HepG2 (cell line): Measurements from ENCODE around the gene RASSF4. TPM values are rescaled to one million over a fixed set of nuclear protein-coding genes. Genes with fewer than 3 reads are reported as not detected.
A peak's percentile ranks its signal among the peaks of the same experiment; 100 is the strongest.

Experiments used
- ARNT2 ChIP-seq: sonication (generic); formaldehyde crosslinking; IDR thresholded peaks from 2 replicates; pipeline ENCODE4 v1.8.0; 2022; ENCODE audit warnings: mild to moderate bottlenecking, low read depth, missing genetic modification reagents, moderate library complexity
- HOXA7 ChIP-seq: sonication (generic); formaldehyde crosslinking; IDR thresholded peaks from 2 replicates; pipeline ENCODE4 v1.8.1; 2022; ENCODE audit warnings: mild to moderate bottlenecking, missing genetic modification reagents, moderate library complexity
- LCORL ChIP-seq, 2 experiments: fragments of 450-650 bp in 1 of 2; sonication (generic) in 1 of 2; formaldehyde crosslinking in 1 of 2; IDR thresholded peaks; 2 replicates each; pipeline versions ENCODE4 v1.5.0 to v1.6.1; 2017 to 2020; ENCODE audit warnings: antibody characterized with exemption in 1 of 2, missing genetic modification reagents in 1 of 2
- SIN3B ChIP-seq: fragments of 150-350 bp; IDR thresholded peaks from 2 replicates; pipeline ENCODE4 v1.6.1; 2014; ENCODE audit warnings: low read length
- TBL1XR1 ChIP-seq: fragments of 150-350 bp; IDR thresholded peaks from 2 replicates; pipeline ENCODE4 v1.6.1; 2014; ENCODE audit warnings: borderline replicate concordance, low read length; ENCODE audit not compliant: partially characterized antibody
- TSC22D2 ChIP-seq: sonication (generic); formaldehyde crosslinking; IDR thresholded peaks from 2 replicates; pipeline ENCODE4 v1.5.1; 2020; ENCODE audit warnings: missing genetic modification reagents, mild to moderate bottlenecking, borderline replicate concordance
- ZC3H4 ChIP-seq: sonication (generic); formaldehyde crosslinking; IDR thresholded peaks from 2 replicates; pipeline ENCODE4 v1.4.0; 2020; ENCODE audit warnings: missing genetic modification reagents, borderline replicate concordance
- ZNF205 ChIP-seq: IDR thresholded peaks from 2 replicates; pipeline ENCODE4 v1.6.1; 2018; ENCODE audit warnings: missing biosample characterization, missing genetic modification reagents
- ZZZ3 ChIP-seq: sonication (generic); formaldehyde crosslinking; IDR thresholded peaks from 2 replicates; pipeline ENCODE4 v1.4.0; 2020; ENCODE audit warnings: missing genetic modification reagents, mild to moderate bottlenecking, borderline replicate concordance
- polyA plus RNA-seq, 8 experiments: library from polyadenylated mRNA; depleted of rRNA in 3 of 8; stranded (reverse) in 7 of 8; unstranded in 1 of 8; fragments of >200 nt; fragmentation: Illumina TruSeq in 4 of 8; extraction: Trizol in 4 of 8; gene quantifications; 2 replicates each; pipeline versions ENCODE4 v1.2.1 to v1.2.3, GENCODE V29; 2011 to 2016; ENCODE audit warnings: low read depth in 4 of 8, missing spikeins in 1 of 8, mixed read lengths in 1 of 8; ENCODE audit not compliant: insufficient read depth in 1 of 8
- total RNA-seq, 5 experiments: library from RNA; depleted of rRNA; stranded (reverse); fragments of >200 nt; fragmentation: Illumina TruSeq; extraction: Trizol; gene quantifications; 2 replicates each; pipeline ENCODE4 v1.2.3, GENCODE V29; 2016; ENCODE audit warnings: low read depth in 1 of 5
- TF ChIP-seq, protein P1 (sequence below): sonication (generic); formaldehyde crosslinking; conservative IDR thresholded peaks from 2 replicates; pipeline ENCODE4 v1.8.1; 2023; ENCODE audit warnings: missing genetic modification reagents
- TF ChIP-seq, protein P2 (sequence below): sonication (generic); formaldehyde crosslinking; IDR thresholded peaks from 2 replicates; pipeline ENCODE4 v1.4.0; 2020; ENCODE audit warnings: missing genetic modification reagents, mild to moderate bottlenecking, borderline replicate concordance
- TF ChIP-seq, protein P3 (sequence below): sonication (generic); formaldehyde crosslinking; IDR thresholded peaks from 2 replicates; pipeline ENCODE4 v1.4.0; 2020; ENCODE audit warnings: mild to moderate bottlenecking, missing genetic modification reagents
- TF ChIP-seq, protein P4 (sequence below): sonication (generic); formaldehyde crosslinking; IDR thresholded peaks from 2 replicates; pipeline ENCODE4 v1.4.0; 2020; ENCODE audit warnings: missing genetic modification reagents, borderline replicate concordance
- TF ChIP-seq, protein P5 (sequence below): sonication (generic); formaldehyde crosslinking; IDR thresholded peaks from 2 replicates; pipeline ENCODE4 v1.4.0; 2020; ENCODE audit warnings: mild to moderate bottlenecking, missing genetic modification reagents

RASSF4 gene
- total and polyA plus RNA-seq, 2 of the 13 experiments (the other 11 are each of a cell fraction or from before 2014, with no cell fraction given): 34.0 to 51.7 TPM

DNA sequence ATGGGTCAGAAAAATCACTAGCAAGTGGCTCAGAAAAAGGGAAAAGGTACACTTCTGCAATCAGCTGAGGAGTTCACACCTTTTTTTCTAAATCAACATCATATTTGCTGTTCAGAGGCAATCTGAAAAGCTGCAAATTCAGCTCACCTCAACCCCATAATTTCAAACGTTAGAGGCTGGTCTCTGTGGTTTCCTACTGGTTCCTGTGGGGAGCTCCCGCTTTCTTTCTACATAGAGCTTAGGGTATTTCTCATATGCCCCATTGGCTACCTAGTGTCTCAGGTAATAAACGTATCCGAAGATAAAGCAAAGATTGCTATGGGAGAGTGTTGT lies 35.9 kb downstream of the RASSF4 start (continued):
- no peak for TF ChIP-seq TSC22D2 (CRISPR knock-in tag)
- no peak for TF ChIP-seq ZC3H4 (CRISPR knock-in tag)
- TF ChIP-seq SIN3B: no peak
- TF ChIP-seq, protein P1, sequence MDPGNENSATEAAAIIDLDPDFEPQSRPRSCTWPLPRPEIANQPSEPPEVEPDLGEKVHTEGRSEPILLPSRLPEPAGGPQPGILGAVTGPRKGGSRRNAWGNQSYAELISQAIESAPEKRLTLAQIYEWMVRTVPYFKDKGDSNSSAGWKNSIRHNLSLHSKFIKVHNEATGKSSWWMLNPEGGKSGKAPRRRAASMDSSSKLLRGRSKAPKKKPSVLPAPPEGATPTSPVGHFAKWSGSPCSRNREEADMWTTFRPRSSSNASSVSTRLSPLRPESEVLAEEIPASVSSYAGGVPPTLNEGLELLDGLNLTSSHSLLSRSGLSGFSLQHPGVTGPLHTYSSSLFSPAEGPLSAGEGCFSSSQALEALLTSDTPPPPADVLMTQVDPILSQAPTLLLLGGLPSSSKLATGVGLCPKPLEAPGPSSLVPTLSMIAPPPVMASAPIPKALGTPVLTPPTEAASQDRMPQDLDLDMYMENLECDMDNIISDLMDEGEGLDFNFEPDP (CRISPR knock-in tag): no peak
- 0 out of 2 replicates have a peak, but pooled peaks have one; percentile 3 for TF ChIP-seq ZZZ3 (CRISPR knock-in tag)
- no peak for TF ChIP-seq LCORL (IDR thresholded peaks at IDR 0.05)
- TF ChIP-seq LCORL (CRISPR knock-in tag; IDR thresholded peaks at IDR 0.05): no peak
- TF ChIP-seq, protein P2, sequence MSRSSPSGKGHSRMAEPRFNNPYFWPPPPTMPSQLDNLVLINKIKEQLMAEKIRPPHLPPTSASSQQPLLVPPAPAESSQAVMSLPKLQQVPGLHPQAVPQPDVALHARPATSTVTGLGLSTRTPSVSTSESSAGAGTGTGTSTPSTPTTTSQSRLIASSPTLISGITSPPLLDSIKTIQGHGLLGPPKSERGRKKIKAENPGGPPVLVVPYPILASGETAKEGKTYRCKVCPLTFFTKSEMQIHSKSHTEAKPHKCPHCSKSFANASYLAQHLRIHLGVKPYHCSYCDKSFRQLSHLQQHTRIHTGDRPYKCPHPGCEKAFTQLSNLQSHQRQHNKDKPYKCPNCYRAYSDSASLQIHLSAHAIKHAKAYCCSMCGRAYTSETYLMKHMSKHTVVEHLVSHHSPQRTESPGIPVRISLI: 0 out of 2 replicates have a peak, but pooled peaks have one; percentile 11
- 0 out of 2 replicates have a peak, but pooled peaks have one; percentile 10 for TF ChIP-seq ARNT2 (CRISPR knock-in tag)
- TF ChIP-seq, protein P3, sequence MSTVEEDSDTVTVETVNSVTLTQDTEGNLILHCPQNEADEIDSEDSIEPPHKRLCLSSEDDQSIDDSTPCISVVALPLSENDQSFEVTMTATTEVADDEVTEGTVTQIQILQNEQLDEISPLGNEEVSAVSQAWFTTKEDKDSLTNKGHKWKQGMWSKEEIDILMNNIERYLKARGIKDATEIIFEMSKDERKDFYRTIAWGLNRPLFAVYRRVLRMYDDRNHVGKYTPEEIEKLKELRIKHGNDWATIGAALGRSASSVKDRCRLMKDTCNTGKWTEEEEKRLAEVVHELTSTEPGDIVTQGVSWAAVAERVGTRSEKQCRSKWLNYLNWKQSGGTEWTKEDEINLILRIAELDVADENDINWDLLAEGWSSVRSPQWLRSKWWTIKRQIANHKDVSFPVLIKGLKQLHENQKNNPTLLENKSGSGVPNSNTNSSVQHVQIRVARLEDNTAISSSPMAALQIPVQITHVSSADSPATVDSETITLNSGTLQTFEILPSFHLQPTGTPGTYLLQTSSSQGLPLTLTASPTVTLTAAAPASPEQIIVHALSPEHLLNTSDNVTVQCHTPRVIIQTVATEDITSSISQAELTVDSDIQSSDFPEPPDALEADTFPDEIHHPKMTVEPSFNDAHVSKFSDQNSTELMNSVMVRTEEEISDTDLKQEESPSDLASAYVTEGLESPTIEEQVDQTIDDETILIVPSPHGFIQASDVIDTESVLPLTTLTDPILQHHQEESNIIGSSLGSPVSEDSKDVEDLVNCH: no peak
- TF ChIP-seq, protein P4, sequence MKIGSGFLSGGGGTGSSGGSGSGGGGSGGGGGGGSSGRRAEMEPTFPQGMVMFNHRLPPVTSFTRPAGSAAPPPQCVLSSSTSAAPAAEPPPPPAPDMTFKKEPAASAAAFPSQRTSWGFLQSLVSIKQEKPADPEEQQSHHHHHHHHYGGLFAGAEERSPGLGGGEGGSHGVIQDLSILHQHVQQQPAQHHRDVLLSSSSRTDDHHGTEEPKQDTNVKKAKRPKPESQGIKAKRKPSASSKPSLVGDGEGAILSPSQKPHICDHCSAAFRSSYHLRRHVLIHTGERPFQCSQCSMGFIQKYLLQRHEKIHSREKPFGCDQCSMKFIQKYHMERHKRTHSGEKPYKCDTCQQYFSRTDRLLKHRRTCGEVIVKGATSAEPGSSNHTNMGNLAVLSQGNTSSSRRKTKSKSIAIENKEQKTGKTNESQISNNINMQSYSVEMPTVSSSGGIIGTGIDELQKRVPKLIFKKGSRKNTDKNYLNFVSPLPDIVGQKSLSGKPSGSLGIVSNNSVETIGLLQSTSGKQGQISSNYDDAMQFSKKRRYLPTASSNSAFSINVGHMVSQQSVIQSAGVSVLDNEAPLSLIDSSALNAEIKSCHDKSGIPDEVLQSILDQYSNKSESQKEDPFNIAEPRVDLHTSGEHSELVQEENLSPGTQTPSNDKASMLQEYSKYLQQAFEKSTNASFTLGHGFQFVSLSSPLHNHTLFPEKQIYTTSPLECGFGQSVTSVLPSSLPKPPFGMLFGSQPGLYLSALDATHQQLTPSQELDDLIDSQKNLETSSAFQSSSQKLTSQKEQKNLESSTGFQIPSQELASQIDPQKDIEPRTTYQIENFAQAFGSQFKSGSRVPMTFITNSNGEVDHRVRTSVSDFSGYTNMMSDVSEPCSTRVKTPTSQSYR (CRISPR knock-in tag): no peak
- no peak for TF ChIP-seq TBL1XR1
- TF ChIP-seq HOXA7 (CRISPR knock-in tag): no peak
- TF ChIP-seq, protein P5, sequence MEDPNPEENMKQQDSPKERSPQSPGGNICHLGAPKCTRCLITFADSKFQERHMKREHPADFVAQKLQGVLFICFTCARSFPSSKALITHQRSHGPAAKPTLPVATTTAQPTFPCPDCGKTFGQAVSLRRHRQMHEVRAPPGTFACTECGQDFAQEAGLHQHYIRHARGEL (CRISPR knock-in tag): no peak
- no peak for TF ChIP-seq ZNF205
